HEK293 (cell line): Measurements from ENCODE around the gene PARP11.
A peak's percentile ranks its signal among the peaks of the same experiment; 100 is the strongest.

Experiments
- CTCF ChIA-PET: fragments of 350-600 bp; formaldehyde crosslinking; extraction: SDS; loops from one replicate; lab custom pipeline; 2021; ENCODE audit warnings: antibody characterized with exemption; lab: Yijun Ruan, JAX
- POLR2A ChIA-PET: fragments of 300-600 bp; formaldehyde crosslinking; extraction: SDS; loops from one replicate; lab custom pipeline; 2020; ENCODE audit warnings: antibody characterized with exemption, inconsistent platforms; lab: Yijun Ruan, JAX
- H3K27ac ChIP-seq: fragments of 200-500 bp; sonication (Bioruptor generic); 2 replicates; pipeline ENCODE4 v1.5.1; 2014; ENCODE audit warnings: low read depth, low read length, control low read depth, inconsistent platforms; ENCODE audit errors: extremely low read depth
- H3K36me3 ChIP-seq, 2 experiments: fragments of 200-500 bp in 1 of 2; sonication (Bioruptor generic) in 1 of 2; 1 replicate in 1 of 2; 2 replicates in 1 of 2; pipeline ENCODE4 v1.5.1; 2014 to 2017; ENCODE audit warnings: inconsistent platforms in 2 of 2, low read length in 2 of 2; ENCODE audit not compliant: control insufficient read depth in 2 of 2, insufficient read depth in 1 of 2
- H3K4me1 ChIP-seq: fragments of 200-500 bp; sonication (Bioruptor generic); 2 replicates; pipeline ENCODE4 v1.5.1; 2014; ENCODE audit warnings: mild to moderate bottlenecking, low read length, inconsistent platforms; ENCODE audit not compliant: control insufficient read depth, insufficient read depth
- H3K4me3 ChIP-seq: 2 replicates; pipeline ENCODE4 v1.5.1; 2011; ENCODE audit warnings: low read depth, mild to moderate bottlenecking, control low read depth, low read length, moderate library complexity
- H3K9me3 ChIP-seq: fragments of 200-500 bp; sonication (Bioruptor generic); 2 replicates; pipeline ENCODE4 v1.5.1; 2014; ENCODE audit warnings: low read depth, low read length, inconsistent platforms; ENCODE audit not compliant: control insufficient read depth, insufficient read depth
- BCL11A ChIP-seq: fragments of 450-650 bp; formaldehyde crosslinking; IDR thresholded peaks from 2 replicates; pipeline ENCODE4 v1.5.1; 2016; ENCODE audit warnings: low read depth, missing biosample characterization, missing genetic modification characterization
- HOXA7 ChIP-seq: sonication (generic); formaldehyde crosslinking; IDR thresholded peaks from 2 replicates; pipeline ENCODE4 v1.8.1; 2022; ENCODE audit warnings: missing genetic modification reagents, borderline replicate concordance
- KLF10 ChIP-seq: fragments of 450-650 bp; IDR thresholded peaks from 2 replicates; pipeline ENCODE4 v1.5.1; 2018; ENCODE audit warnings: missing biosample characterization, mild to moderate bottlenecking, missing genetic modification characterization
- KLF7 ChIP-seq: fragments of 450-650 bp; formaldehyde crosslinking; IDR thresholded peaks from 2 replicates; pipeline ENCODE4 v1.5.1; 2016; ENCODE audit warnings: missing biosample characterization, missing genetic modification characterization, borderline replicate concordance
- SCRT1 ChIP-seq: fragments of 450-650 bp; formaldehyde crosslinking; IDR thresholded peaks from 2 replicates; pipeline ENCODE4 v1.5.1; 2016; ENCODE audit warnings: missing biosample characterization, missing genetic modification characterization, borderline replicate concordance
- SETDB1 ChIP-seq: IDR thresholded peaks from one replicate; pipeline ENCODE4 v1.6.1; 2017; ENCODE audit warnings: mild to moderate bottlenecking, low read length, moderate library complexity, mixed read lengths; ENCODE audit not compliant: insufficient read length
- WT1 ChIP-seq: fragments of 450-650 bp; formaldehyde crosslinking; IDR thresholded peaks from 2 replicates; pipeline ENCODE4 v1.5.1; 2016; ENCODE audit warnings: missing biosample characterization, missing genetic modification characterization
- ZFP41 ChIP-seq: fragments of 450-650 bp; formaldehyde crosslinking; IDR thresholded peaks from 2 replicates; pipeline ENCODE4 v1.5.1; 2016; ENCODE audit warnings: missing biosample characterization, missing genetic modification characterization, borderline replicate concordance
- ZIC2 ChIP-seq: fragments of 450-650 bp; formaldehyde crosslinking; IDR thresholded peaks from 2 replicates; pipeline ENCODE4 v1.5.1; 2016; ENCODE audit warnings: missing biosample characterization, missing genetic modification characterization
- ZNF121 ChIP-seq: fragments of 450-650 bp; formaldehyde crosslinking; IDR thresholded peaks from 2 replicates; pipeline ENCODE4 v1.5.1; 2016; ENCODE audit warnings: missing biosample characterization, missing genetic modification characterization
- ZNF146 ChIP-seq: fragments of 450-650 bp; formaldehyde crosslinking; IDR thresholded peaks from 2 replicates; pipeline ENCODE4 v1.5.1; 2016; ENCODE audit warnings: missing biosample characterization, missing genetic modification characterization
- ZNF24 ChIP-seq: fragments of 450-650 bp; formaldehyde crosslinking; IDR thresholded peaks from 2 replicates; pipeline ENCODE4 v1.5.1; 2016; ENCODE audit warnings: missing biosample characterization, missing genetic modification characterization
- ZNF248 ChIP-seq: fragments of 450-650 bp; formaldehyde crosslinking; IDR thresholded peaks from 2 replicates; pipeline ENCODE4 v1.5.1; 2017; ENCODE audit warnings: missing biosample characterization, missing genetic modification characterization
- ZNF350 ChIP-seq: fragments of 450-650 bp; formaldehyde crosslinking; IDR thresholded peaks from 2 replicates; pipeline ENCODE4 v1.5.0; 2017; ENCODE audit warnings: missing biosample characterization, mild to moderate bottlenecking, missing genetic modification characterization
- ZNF366 ChIP-seq: fragments of 450-650 bp; formaldehyde crosslinking; conservative IDR thresholded peaks from 2 replicates; pipeline ENCODE4 v1.5.1; 2016; ENCODE audit warnings: missing biosample characterization, missing genetic modification characterization
- ZNF416 ChIP-seq: fragments of 450-650 bp; formaldehyde crosslinking; IDR thresholded peaks from 2 replicates; pipeline ENCODE4 v1.5.1; 2016; ENCODE audit warnings: missing biosample characterization, missing genetic modification characterization
- ZNF501 ChIP-seq: fragments of 450-650 bp; formaldehyde crosslinking; IDR thresholded peaks from 2 replicates; pipeline ENCODE4 v1.5.1; 2016; ENCODE audit warnings: missing biosample characterization, missing genetic modification characterization
- ZNF521 ChIP-seq: fragments of 450-650 bp; formaldehyde crosslinking; IDR thresholded peaks from 2 replicates; pipeline ENCODE4 v1.5.1; 2017; ENCODE audit warnings: missing biosample characterization, mild to moderate bottlenecking, missing genetic modification characterization
- ZNF548 ChIP-seq: fragments of 450-650 bp; formaldehyde crosslinking; IDR thresholded peaks from 2 replicates; pipeline ENCODE4 v1.5.1; 2016; ENCODE audit warnings: missing biosample characterization, missing genetic modification characterization
- ZNF747 ChIP-seq: fragments of 450-650 bp; formaldehyde crosslinking; IDR thresholded peaks from 2 replicates; pipeline ENCODE4 v1.5.1; 2016; ENCODE audit warnings: missing biosample characterization, missing genetic modification characterization
- ZNF785 ChIP-seq: fragments of 450-650 bp; formaldehyde crosslinking; IDR thresholded peaks from 2 replicates; pipeline ENCODE4 v1.5.1; 2016; ENCODE audit warnings: missing biosample characterization, missing genetic modification characterization
- TF ChIP-seq, protein P1 (sequence below): fragments of 450-650 bp; formaldehyde crosslinking; IDR thresholded peaks from 2 replicates; pipeline ENCODE4 v1.5.1; 2016; ENCODE audit warnings: missing biosample characterization, missing genetic modification characterization
- TF ChIP-seq, protein P2 (sequence below): fragments of 450-650 bp; formaldehyde crosslinking; IDR thresholded peaks from 2 replicates; pipeline ENCODE4 v1.5.1; 2016; ENCODE audit warnings: missing biosample characterization, missing genetic modification characterization
- TF ChIP-seq, protein P3 (sequence below): fragments of 450-650 bp; formaldehyde crosslinking; IDR thresholded peaks from 2 replicates; pipeline ENCODE4 v1.5.1; 2016; ENCODE audit warnings: missing biosample characterization, missing genetic modification characterization
- TF ChIP-seq, protein P4 (sequence below): fragments of 450-650 bp; IDR thresholded peaks from 2 replicates; pipeline ENCODE4 v1.5.1; 2018; ENCODE audit warnings: missing biosample characterization, missing genetic modification characterization

The PARP11 gene

DNA sequence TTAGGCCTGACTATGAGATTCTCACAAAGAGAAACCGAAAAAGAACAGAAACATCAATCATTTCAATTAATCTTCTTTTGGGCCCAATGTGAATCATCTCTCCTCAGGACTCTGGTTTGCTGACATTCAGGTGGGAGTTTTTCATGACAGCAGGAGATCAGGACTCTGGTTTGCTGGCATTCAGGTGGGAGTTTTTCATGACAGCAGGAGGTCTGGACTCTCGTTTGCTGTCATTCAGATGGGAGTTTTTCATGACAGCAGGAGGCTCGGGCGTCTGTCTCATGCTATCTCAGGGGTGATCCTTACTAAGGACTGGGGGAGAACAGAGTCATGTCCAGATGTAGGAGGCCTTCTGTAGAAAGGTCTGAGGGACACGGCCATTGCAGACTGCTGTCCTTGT lies 40.1 kb upstream of the PARP11 start:
- ChIA-PET POLR2A (no interaction called here), CTCF (no interaction called here)
- Histone ChIP-seq H3K36me3 (no peaks in the 10 kb centered on the region), H3K9me3 (no peaks in the 10 kb centered on the region), H3K4me1 (no peaks in the 10 kb centered on the region), H3K4me3 (no peak overlapping the region), H3K27ac (no peak overlapping the region)
- no peak for TF ChIP-seq ZNF416 (tag by site-specific recombination)
- TF ChIP-seq KLF7 (tag by site-specific recombination): no peak
- no peak for TF ChIP-seq KLF10 (tag by site-specific recombination)
- peak; percentile 85 for TF ChIP-seq WT1
- TF ChIP-seq ZNF521 (tag by site-specific recombination): no peak
- TF ChIP-seq, protein P1, sequence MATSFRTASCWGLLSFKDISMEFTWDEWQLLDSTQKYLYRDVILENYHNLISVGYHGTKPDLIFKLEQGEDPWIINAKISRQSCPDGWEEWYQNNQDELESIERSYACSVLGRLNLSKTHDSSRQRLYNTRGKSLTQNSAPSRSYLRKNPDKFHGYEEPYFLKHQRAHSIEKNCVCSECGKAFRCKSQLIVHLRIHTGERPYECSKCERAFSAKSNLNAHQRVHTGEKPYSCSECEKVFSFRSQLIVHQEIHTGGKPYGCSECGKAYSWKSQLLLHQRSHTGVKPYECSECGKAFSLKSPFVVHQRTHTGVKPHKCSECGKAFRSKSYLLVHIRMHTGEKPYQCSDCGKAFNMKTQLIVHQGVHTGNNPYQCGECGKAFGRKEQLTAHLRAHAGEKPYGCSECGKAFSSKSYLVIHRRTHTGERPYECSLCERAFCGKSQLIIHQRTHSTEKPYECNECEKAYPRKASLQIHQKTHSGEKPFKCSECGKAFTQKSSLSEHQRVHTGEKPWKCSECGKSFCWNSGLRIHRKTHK (tag by site-specific recombination): no peak
- TF ChIP-seq ZNF24 (tag by site-specific recombination): no peak
- TF ChIP-seq HOXA7 (CRISPR knock-in tag): no peak

GRCh38 chr12:3912863-3913262 lies 39.7 kb upstream of the PARP11 start:
- TF ChIP-seq, protein P2, sequence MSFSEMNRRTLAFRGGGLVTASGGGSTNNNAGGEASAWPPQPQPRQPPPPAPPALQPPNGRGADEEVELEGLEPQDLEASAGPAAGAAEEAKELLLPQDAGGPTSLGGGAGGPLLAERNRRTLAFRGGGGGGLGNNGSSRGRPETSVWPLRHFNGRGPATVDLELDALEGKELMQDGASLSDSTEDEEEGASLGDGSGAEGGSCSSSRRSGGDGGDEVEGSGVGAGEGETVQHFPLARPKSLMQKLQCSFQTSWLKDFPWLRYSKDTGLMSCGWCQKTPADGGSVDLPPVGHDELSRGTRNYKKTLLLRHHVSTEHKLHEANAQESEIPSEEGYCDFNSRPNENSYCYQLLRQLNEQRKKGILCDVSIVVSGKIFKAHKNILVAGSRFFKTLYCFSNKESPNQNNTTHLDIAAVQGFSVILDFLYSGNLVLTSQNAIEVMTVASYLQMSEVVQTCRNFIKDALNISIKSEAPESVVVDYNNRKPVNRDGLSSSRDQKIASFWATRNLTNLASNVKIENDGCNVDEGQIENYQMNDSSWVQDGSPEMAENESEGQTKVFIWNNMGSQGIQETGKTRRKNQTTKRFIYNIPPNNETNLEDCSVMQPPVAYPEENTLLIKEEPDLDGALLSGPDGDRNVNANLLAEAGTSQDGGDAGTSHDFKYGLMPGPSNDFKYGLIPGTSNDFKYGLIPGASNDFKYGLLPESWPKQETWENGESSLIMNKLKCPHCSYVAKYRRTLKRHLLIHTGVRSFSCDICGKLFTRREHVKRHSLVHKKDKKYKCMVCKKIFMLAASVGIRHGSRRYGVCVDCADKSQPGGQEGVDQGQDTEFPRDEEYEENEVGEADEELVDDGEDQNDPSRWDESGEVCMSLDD (tag by site-specific recombination): no peak
- peak; percentile 87; the same call in 1 of the 2 replicates for TF ChIP-seq ZNF121 (tag by site-specific recombination)
- TF ChIP-seq, all 188 proteins: peak for 1
- no peak overlapping the region for H3K27ac ChIP-seq
- H3K36me3 ChIP-seq: no peaks in the 10 kb centered on the region
- H3K4me1 ChIP-seq: no peaks in the 10 kb centered on the region
- ChIA-PET POLR2A (no interaction called here), CTCF (no interaction called here)
- no peak overlapping the region for H3K4me3 ChIP-seq
- H3K9me3 ChIP-seq: no peaks in the 10 kb centered on the region

DNA sequence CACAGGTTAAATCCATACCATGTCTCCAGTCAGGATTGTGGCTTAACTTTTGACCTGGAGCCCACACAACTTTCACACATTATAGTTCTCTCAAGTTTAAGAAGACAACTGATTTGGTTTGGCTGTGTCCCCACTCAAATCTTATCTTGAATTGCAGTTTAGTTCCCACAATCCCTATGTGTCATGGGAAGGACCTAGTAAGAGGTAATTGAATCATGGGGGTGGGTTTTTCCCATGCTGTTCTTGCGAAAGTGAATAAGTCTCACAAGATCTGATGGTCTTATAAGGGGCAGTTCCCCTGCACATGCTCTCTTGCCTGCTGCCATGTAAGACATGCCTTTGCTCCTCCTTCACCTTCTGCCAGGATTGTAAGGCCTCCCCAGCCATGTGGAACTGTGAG lies 38.2 kb upstream of the PARP11 start:
- POLR2A ChIA-PET: no interaction called here
- CTCF ChIA-PET: no interaction called here

DNA sequence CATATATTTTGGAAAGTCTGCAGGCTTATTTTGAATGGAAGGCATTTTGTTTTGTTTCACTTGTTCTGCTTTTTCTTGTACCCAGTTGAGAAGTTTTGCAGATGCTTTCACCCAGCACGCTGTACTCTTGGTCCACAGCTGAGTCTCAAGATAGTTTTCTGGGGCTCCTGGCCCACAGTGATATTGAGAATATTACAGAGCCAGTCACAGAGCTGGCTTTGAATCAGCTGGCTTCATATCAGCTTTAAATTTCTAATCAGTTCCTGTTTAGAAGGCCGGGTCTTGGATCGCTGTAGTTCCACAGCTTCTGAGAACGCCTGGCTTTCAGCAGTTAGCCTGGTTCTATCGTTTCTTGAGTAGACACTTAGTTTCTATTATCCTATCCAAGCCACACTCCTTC lies 32.5 kb upstream of the PARP11 start:
- ChIA-PET CTCF (interaction anchor here (1.6 kb wide), 1 partner anchor 22 kb away, joined by 3 read pairs; no protein-coding TSS in a partner anchor), POLR2A (no interaction called here)
- Histone ChIP-seq H3K36me3 (no peaks in the 10 kb centered on the region), H3K27ac (no peak overlapping the region), H3K4me3 (no peak overlapping the region), H3K4me1 (no peaks in the 10 kb centered on the region), H3K9me3 (no peaks in the 10 kb centered on the region)
- TF ChIP-seq ZNF366 (tag by site-specific recombination): no peak
- no peak for TF ChIP-seq ZNF747 (tag by site-specific recombination)
- TF ChIP-seq, protein P3, sequence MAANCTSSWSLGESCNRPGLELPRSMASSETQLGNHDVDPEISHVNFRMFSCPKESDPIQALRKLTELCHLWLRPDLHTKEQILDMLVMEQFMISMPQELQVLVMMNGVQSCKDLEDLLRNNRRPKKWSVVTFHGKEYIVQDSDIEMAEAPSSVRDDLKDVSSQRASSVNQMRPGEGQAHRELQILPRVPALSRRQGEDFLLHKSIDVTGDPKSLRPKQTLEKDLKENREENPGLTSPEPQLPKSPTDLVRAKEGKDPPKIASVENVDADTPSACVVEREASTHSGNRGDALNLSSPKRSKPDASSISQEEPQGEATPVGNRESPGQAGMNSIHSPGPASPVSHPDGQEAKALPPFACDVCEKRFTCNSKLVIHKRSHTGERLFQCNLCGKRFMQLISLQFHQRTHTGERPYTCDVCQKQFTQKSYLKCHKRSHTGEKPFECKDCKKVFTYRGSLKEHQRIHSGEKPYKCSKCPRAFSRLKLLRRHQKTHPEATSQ (tag by site-specific recombination): no peak
- no peak for TF ChIP-seq BCL11A
- no peak for TF ChIP-seq ZNF785 (tag by site-specific recombination)
- no peak for TF ChIP-seq ZNF501
- TF ChIP-seq ZNF248 (tag by site-specific recombination): no peak
- TF ChIP-seq ZIC2 (tag by site-specific recombination): no peak
- no peak for TF ChIP-seq ZFP41 (tag by site-specific recombination)
- TF ChIP-seq ZNF146: no peak
- TF ChIP-seq SCRT1 (tag by site-specific recombination): no peak
- TF ChIP-seq, protein P4, sequence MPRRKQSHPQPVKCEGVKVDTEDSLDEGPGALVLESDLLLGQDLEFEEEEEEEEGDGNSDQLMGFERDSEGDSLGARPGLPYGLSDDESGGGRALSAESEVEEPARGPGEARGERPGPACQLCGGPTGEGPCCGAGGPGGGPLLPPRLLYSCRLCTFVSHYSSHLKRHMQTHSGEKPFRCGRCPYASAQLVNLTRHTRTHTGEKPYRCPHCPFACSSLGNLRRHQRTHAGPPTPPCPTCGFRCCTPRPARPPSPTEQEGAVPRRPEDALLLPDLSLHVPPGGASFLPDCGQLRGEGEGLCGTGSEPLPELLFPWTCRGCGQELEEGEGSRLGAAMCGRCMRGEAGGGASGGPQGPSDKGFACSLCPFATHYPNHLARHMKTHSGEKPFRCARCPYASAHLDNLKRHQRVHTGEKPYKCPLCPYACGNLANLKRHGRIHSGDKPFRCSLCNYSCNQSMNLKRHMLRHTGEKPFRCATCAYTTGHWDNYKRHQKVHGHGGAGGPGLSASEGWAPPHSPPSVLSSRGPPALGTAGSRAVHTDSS (tag by site-specific recombination): no peak
- no peak for TF ChIP-seq ZNF350 (tag by site-specific recombination)

More for the DNA sequence above, 38.2 kb upstream of the PARP11 start:
- no peaks in the 10 kb centered on the region for H3K36me3 ChIP-seq
- no peaks in the 10 kb centered on the region for H3K9me3 ChIP-seq
- no peak overlapping the region for H3K27ac ChIP-seq
- no peak for TF ChIP-seq ZNF548 (tag by site-specific recombination)
- TF ChIP-seq SETDB1: peak; percentile 62
- H3K4me3 ChIP-seq: no peak overlapping the region
- H3K4me1 ChIP-seq: no peaks in the 10 kb centered on the region
